GM23338 (cell line): ENCODE results near the gene EID2B. TPM values are rescaled to one million over a fixed set of nuclear protein-coding genes. Genes with fewer than 3 reads are reported as not detected.

Experiments used
- ATAC-seq: fragments of 200-7000 bp; cut with Tn5 transposase; 3 replicates; pipeline ENCODE4 v1.9.1; 2020
- DNase-seq: peaks from one replicate; pipeline ENCODE4 v3.0.0-alpha.2; 2015; ENCODE audit warnings: low spot score
- H2AFZ ChIP-seq: fragments of 200-600 bp; sonication (generic); 2 replicates; pipeline ENCODE4 v1.8.0; 2016; ENCODE audit warnings: antibody characterized with exemption, mild to moderate bottlenecking, moderate library complexity
- H3F3A ChIP-seq: fragments of 200-600 bp; sonication (generic); replicated peaks from 2 replicates; pipeline ENCODE4 v1.8.0; 2017; ENCODE audit warnings: antibody characterized with exemption, mixed run types, low read depth
- H3K27ac ChIP-seq: fragments of 200-600 bp; sonication (generic); 2 replicates; pipeline ENCODE4 v1.6.1; 2016; ENCODE audit warnings: low read depth
- H3K27me3 ChIP-seq: fragments of 200-600 bp; sonication (generic); 2 replicates; pipeline ENCODE4 v1.8.0; 2016; ENCODE audit warnings: mild to moderate bottlenecking, mixed run types, moderate library complexity; ENCODE audit not compliant: insufficient read depth
- H3K36me3 ChIP-seq: fragments of 200-600 bp; sonication (generic); 2 replicates; pipeline ENCODE4 v1.8.0; 2016; ENCODE audit warnings: mild to moderate bottlenecking; ENCODE audit not compliant: insufficient read depth
- H3K4me1 ChIP-seq: fragments of 200-600 bp; sonication (generic); 2 replicates; pipeline ENCODE4 v1.8.0; 2016; ENCODE audit warnings: mild to moderate bottlenecking, moderate library complexity; ENCODE audit not compliant: insufficient read depth
- H3K4me2 ChIP-seq: fragments of 200-600 bp; sonication (generic); 2 replicates; pipeline ENCODE4 v1.7.1; 2017; ENCODE audit warnings: mixed run types
- H3K4me3 ChIP-seq: fragments of 200-600 bp; sonication (generic); 2 replicates; pipeline ENCODE4 v1.6.1; 2016; ENCODE audit warnings: mixed run types
- H3K79me2 ChIP-seq: fragments of 200-600 bp; sonication (generic); replicated peaks from 2 replicates; pipeline ENCODE4 v1.8.0; 2017; ENCODE audit warnings: mild to moderate bottlenecking; ENCODE audit not compliant: insufficient read depth
- H3K9me2 ChIP-seq: fragments of 200-600 bp; sonication (generic); 2 replicates; pipeline ENCODE4 v1.8.0; 2017; ENCODE audit not compliant: insufficient read depth
- H4K20me1 ChIP-seq: fragments of 200-600 bp; sonication (generic); replicated peaks from 2 replicates; pipeline ENCODE4 v1.8.0; 2017; ENCODE audit warnings: mild to moderate bottlenecking; ENCODE audit not compliant: insufficient read depth
- H3K27ac Mint-ChIP-seq: 2 replicates; pipeline ENCODE4 v1.8.0; 2020; ENCODE audit warnings: inconsistent platforms, mild to moderate bottlenecking, moderate library complexity, mixed read lengths
- H3K27me3 Mint-ChIP-seq: 3 replicates; pipeline ENCODE4 v1.8.0; 2022; ENCODE audit warnings: low read depth, mild to moderate bottlenecking, moderate library complexity, mixed read lengths, inconsistent platforms; ENCODE audit not compliant: insufficient read depth, poor library complexity
- H3K36me3 Mint-ChIP-seq: 3 replicates; pipeline ENCODE4 v1.8.0; 2021; ENCODE audit warnings: low read depth, mild to moderate bottlenecking, inconsistent platforms, moderate library complexity, mixed read lengths
- H3K4me1 Mint-ChIP-seq: 3 replicates; pipeline ENCODE4 v1.8.0; 2020; ENCODE audit warnings: mild to moderate bottlenecking, inconsistent platforms, mixed read lengths
- H3K4me3 Mint-ChIP-seq: 3 replicates; pipeline ENCODE4 v1.8.0; 2021; ENCODE audit warnings: moderate library complexity, mild to moderate bottlenecking, inconsistent platforms, mixed read lengths
- H3K9me3 Mint-ChIP-seq: 3 replicates; pipeline ENCODE4 v1.8.0; 2020; ENCODE audit warnings: moderate library complexity, mild to moderate bottlenecking, inconsistent platforms, mixed read lengths
- CREB1 ChIP-seq: fragments of 250-450 bp; sonication (Bioruptor Pico); IDR thresholded peaks from 2 replicates; pipeline ENCODE4 v1.5.0; 2020; ENCODE audit warnings: low read depth, mild to moderate bottlenecking, moderate library complexity
- EZH2 ChIP-seq: fragments of 200-600 bp; sonication (generic); IDR thresholded peaks from one replicate; pipeline ENCODE4 v1.8.0; 2017; ENCODE audit warnings: antibody characterized with exemption, mild to moderate bottlenecking, low read depth; ENCODE audit not compliant: unreplicated experiment
- EZH2phosphoT487 ChIP-seq: fragments of 200-600 bp; sonication (generic); IDR thresholded peaks from one replicate; pipeline ENCODE4 v1.8.1; 2018; ENCODE audit warnings: antibody characterized with exemption; ENCODE audit not compliant: unreplicated experiment
- JUNB ChIP-seq: IDR thresholded peaks from one replicate; pipeline ENCODE4 v1.6.1; 2016; ENCODE audit warnings: antibody characterized with exemption; ENCODE audit not compliant: unreplicated experiment
- NANOG ChIP-seq: IDR thresholded peaks from 2 replicates; pipeline ENCODE4 v1.6.1; 2016; ENCODE audit warnings: antibody characterized with exemption, borderline replicate concordance
- POLR2AphosphoS5 ChIP-seq: IDR thresholded peaks from 2 replicates; pipeline ENCODE4 v1.6.1; 2016; ENCODE audit warnings: antibody characterized with exemption, low read depth
- STAT1 ChIP-seq: IDR thresholded peaks from one replicate; pipeline ENCODE4 v1.6.1; 2016; ENCODE audit warnings: antibody characterized with exemption; ENCODE audit not compliant: unreplicated experiment
- ZNF114 ChIP-seq: fragments of 250-450 bp; sonication (Bioruptor Pico); IDR thresholded peaks from 2 replicates; pipeline ENCODE4 v1.5.0; 2020; ENCODE audit warnings: mild to moderate bottlenecking, moderate library complexity
- ZNF331 ChIP-seq: fragments of 250-450 bp; sonication (Bioruptor Pico); IDR thresholded peaks from 2 replicates; pipeline ENCODE4 v1.5.0; 2020; ENCODE audit warnings: low read depth, mild to moderate bottlenecking, moderate library complexity
- polyA plus RNA-seq: library from polyadenylated mRNA; unstranded; fragments of >200 nt; fragmentation: Nextera tagmentation; extraction: Ambion mirVana; gene quantifications from 2 replicates; pipeline ENCODE4 v1.2.1, GENCODE V29; 2016
- total RNA-seq: library from RNA; depleted of rRNA; stranded (reverse); fragments of >200 nt; shearing (Covaris generic); gene quantifications from 2 replicates; pipeline ENCODE4 v1.2.3, GENCODE V29; 2014
- TF ChIP-seq, protein P1 (sequence below): IDR thresholded peaks from 2 replicates; pipeline ENCODE4 v1.6.1; 2016; ENCODE audit warnings: antibody characterized with exemption
- TF ChIP-seq, protein P2 (sequence below), 2 experiments: fragments of 200-600 bp in 1 of 2; sonication (generic) in 1 of 2; conservative IDR thresholded peaks; 2 replicates each; pipeline versions ENCODE4 v1.5.1 to v1.6.1; 2016 to 2017; ENCODE audit warnings: antibody characterized with exemption in 2 of 2, low read depth in 2 of 2, mild to moderate bottlenecking in 2 of 2, moderate library complexity in 1 of 2
- TF ChIP-seq, protein P3 (sequence below): fragments of 250-450 bp; sonication (Bioruptor Pico); IDR thresholded peaks from 2 replicates; pipeline ENCODE4 v1.5.0; 2020; ENCODE audit warnings: mild to moderate bottlenecking, moderate library complexity
- TF ChIP-seq, protein P4 (sequence below): IDR thresholded peaks from one replicate; pipeline ENCODE4 v1.6.1; 2018; ENCODE audit warnings: antibody characterized with exemption; ENCODE audit not compliant: unreplicated experiment

EID2B gene
- total and polyA plus RNA-seq, 2 experiments from 2014 or later, result 2.5 to 4.6 TPM

DNA sequence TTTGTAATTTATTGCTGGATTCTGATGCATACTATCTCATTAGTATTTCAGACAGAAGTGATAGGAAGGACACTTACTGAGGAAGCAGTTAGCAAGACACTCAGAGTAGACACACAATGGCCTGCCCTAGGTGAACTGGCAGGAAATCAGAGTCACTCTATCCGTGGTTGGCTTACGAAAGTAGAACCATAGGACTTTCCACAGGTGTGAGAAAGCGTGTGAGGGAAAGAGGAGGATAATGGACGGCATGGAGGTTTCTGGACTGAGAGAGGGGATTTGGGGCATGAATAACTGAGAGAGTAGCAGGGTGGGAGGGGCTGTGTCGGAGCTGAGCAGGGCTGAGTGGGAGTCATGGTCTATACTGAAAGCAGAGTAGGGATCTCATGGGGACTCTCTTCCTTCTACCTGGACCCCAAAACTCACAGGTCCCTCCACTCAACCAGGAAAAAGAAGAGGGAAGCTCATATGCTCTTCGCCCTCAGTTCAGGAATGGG, 26.0 kb upstream of the EID2B start:
- Mint-ChIP-seq H3K4me1 (no peaks in the 10 kb centered on the region), H3K36me3 (no peaks in the 10 kb centered on the region), H3K27me3 (peaks cover 3% of the 10 kb centered on the region), H3K27ac (no peak overlapping the region), H3K4me3 (no peak overlapping the region), H3K9me3 (no peaks in the 10 kb centered on the region)
- ATAC-seq (no peak), DNase-seq (no peak)
- Histone ChIP-seq H3K27me3 (no peaks in the 10 kb centered on the region), H3K4me1 (no peaks in the 10 kb centered on the region), H3K27ac (no peak overlapping the region), H3K9me2 (no peaks in the 10 kb centered on the region), H3K79me2 (no peaks in the 10 kb centered on the region), H2AFZ (no peak overlapping the region), H3K4me2 (no peak overlapping the region), H4K20me1 (no peaks in the 10 kb centered on the region), H3F3A (no peaks in the 10 kb centered on the region), H3K4me3 (no peak overlapping the region), H3K36me3 (no peaks in the 10 kb centered on the region)
- no peak for TF ChIP-seq STAT1
- no peak for TF ChIP-seq EZH2
- TF ChIP-seq ZNF114 (CRISPR knock-in tag), result no peak
- no peak for TF ChIP-seq JUNB
- TF ChIP-seq, protein P1, sequence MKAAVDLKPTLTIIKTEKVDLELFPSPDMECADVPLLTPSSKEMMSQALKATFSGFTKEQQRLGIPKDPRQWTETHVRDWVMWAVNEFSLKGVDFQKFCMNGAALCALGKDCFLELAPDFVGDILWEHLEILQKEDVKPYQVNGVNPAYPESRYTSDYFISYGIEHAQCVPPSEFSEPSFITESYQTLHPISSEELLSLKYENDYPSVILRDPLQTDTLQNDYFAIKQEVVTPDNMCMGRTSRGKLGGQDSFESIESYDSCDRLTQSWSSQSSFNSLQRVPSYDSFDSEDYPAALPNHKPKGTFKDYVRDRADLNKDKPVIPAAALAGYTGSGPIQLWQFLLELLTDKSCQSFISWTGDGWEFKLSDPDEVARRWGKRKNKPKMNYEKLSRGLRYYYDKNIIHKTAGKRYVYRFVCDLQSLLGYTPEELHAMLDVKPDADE, result no peak
- TF ChIP-seq, protein P2, sequence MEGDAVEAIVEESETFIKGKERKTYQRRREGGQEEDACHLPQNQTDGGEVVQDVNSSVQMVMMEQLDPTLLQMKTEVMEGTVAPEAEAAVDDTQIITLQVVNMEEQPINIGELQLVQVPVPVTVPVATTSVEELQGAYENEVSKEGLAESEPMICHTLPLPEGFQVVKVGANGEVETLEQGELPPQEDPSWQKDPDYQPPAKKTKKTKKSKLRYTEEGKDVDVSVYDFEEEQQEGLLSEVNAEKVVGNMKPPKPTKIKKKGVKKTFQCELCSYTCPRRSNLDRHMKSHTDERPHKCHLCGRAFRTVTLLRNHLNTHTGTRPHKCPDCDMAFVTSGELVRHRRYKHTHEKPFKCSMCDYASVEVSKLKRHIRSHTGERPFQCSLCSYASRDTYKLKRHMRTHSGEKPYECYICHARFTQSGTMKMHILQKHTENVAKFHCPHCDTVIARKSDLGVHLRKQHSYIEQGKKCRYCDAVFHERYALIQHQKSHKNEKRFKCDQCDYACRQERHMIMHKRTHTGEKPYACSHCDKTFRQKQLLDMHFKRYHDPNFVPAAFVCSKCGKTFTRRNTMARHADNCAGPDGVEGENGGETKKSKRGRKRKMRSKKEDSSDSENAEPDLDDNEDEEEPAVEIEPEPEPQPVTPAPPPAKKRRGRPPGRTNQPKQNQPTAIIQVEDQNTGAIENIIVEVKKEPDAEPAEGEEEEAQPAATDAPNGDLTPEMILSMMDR (conservative IDR thresholded peaks at IDR 0.05; ENCODE audit: low read depth in 2 of 2), result no peak
- TF ChIP-seq, protein P3, sequence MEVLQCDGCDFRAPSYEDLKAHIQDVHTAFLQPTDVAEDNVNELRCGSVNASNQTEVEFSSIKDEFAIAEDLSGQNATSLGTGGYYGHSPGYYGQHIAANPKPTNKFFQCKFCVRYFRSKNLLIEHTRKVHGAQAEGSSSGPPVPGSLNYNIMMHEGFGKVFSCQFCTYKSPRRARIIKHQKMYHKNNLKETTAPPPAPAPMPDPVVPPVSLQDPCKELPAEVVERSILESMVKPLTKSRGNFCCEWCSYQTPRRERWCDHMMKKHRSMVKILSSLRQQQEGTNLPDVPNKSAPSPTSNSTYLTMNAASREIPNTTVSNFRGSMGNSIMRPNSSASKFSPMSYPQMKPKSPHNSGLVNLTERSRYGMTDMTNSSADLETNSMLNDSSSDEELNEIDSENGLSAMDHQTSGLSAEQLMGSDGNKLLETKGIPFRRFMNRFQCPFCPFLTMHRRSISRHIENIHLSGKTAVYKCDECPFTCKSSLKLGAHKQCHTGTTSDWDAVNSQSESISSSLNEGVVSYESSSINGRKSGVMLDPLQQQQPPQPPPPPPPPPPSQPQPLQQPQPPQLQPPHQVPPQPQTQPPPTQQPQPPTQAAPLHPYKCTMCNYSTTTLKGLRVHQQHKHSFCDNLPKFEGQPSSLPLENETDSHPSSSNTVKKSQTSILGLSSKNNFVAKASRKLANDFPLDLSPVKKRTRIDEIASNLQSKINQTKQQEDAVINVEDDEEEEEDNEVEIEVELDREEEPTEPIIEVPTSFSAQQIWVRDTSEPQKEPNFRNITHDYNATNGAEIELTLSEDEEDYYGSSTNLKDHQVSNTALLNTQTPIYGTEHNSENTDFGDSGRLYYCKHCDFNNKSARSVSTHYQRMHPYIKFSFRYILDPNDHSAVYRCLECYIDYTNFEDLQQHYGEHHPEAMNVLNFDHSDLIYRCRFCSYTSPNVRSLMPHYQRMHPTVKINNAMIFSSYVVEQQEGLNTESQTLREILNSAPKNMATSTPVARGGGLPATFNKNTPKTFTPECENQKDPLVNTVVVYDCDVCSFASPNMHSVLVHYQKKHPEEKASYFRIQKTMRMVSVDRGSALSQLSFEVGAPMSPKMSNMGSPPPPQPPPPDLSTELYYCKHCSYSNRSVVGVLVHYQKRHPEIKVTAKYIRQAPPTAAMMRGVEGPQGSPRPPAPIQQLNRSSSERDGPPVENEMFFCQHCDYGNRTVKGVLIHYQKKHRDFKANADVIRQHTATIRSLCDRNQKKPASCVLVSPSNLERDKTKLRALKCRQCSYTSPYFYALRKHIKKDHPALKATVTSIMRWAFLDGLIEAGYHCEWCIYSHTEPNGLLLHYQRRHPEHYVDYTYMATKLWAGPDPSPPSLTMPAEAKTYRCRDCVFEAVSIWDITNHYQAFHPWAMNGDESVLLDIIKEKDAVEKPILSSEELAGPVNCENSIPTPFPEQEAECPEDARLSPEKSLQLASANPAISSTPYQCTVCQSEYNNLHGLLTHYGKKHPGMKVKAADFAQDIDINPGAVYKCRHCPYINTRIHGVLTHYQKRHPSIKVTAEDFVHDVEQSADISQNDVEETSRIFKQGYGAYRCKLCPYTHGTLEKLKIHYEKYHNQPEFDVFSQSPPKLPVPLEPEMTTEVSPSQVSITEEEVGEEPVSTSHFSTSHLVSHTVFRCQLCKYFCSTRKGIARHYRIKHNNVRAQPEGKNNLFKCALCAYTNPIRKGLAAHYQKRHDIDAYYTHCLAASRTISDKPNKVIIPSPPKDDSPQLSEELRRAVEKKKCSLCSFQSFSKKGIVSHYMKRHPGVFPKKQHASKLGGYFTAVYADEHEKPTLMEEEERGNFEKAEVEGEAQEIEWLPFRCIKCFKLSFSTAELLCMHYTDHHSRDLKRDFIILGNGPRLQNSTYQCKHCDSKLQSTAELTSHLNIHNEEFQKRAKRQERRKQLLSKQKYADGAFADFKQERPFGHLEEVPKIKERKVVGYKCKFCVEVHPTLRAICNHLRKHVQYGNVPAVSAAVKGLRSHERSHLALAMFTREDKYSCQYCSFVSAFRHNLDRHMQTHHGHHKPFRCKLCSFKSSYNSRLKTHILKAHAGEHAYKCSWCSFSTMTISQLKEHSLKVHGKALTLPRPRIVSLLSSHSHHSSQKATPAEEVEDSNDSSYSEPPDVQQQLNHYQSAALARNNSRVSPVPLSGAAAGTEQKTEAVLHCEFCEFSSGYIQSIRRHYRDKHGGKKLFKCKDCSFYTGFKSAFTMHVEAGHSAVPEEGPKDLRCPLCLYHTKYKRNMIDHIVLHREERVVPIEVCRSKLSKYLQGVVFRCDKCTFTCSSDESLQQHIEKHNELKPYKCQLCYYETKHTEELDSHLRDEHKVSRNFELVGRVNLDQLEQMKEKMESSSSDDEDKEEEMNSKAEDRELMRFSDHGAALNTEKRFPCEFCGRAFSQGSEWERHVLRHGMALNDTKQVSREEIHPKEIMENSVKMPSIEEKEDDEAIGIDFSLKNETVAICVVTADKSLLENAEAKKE (CRISPR knock-in tag), result no peak
- TF ChIP-seq CREB1 (CRISPR knock-in tag), result no peak
- no peak for TF ChIP-seq NANOG
- no peak for TF ChIP-seq POLR2AphosphoS5
- TF ChIP-seq ZNF331, result no peak
- no peak for TF ChIP-seq EZH2phosphoT487
- TF ChIP-seq, protein P4, sequence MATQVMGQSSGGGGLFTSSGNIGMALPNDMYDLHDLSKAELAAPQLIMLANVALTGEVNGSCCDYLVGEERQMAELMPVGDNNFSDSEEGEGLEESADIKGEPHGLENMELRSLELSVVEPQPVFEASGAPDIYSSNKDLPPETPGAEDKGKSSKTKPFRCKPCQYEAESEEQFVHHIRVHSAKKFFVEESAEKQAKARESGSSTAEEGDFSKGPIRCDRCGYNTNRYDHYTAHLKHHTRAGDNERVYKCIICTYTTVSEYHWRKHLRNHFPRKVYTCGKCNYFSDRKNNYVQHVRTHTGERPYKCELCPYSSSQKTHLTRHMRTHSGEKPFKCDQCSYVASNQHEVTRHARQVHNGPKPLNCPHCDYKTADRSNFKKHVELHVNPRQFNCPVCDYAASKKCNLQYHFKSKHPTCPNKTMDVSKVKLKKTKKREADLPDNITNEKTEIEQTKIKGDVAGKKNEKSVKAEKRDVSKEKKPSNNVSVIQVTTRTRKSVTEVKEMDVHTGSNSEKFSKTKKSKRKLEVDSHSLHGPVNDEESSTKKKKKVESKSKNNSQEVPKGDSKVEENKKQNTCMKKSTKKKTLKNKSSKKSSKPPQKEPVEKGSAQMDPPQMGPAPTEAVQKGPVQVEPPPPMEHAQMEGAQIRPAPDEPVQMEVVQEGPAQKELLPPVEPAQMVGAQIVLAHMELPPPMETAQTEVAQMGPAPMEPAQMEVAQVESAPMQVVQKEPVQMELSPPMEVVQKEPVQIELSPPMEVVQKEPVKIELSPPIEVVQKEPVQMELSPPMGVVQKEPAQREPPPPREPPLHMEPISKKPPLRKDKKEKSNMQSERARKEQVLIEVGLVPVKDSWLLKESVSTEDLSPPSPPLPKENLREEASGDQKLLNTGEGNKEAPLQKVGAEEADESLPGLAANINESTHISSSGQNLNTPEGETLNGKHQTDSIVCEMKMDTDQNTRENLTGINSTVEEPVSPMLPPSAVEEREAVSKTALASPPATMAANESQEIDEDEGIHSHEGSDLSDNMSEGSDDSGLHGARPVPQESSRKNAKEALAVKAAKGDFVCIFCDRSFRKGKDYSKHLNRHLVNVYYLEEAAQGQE, result no peak
